ENCODE results near the gene ZBTB46.

Gene ZBTB46

GRCh38 chr20:63767456-63767855 lies 63.6 kb downstream of the ZBTB46 start:
- TF ChIP-seq CTCF (IDR thresholded peaks at IDR 0.05; ENCODE audit: low read depth, low read length): no peak
- no peak for DNase-seq (ENCODE audit: low read depth, low spot score)
- in situ Hi-C loops (cut with HindIII; ENCODE audit: low sequenced_read_pairs): no loop called here
- no peak overlapping the region for H3K4me3 ChIP-seq (ENCODE audit: low read depth, low read length)

- TF ChIP-seq CTCF (IDR thresholded peaks at IDR 0.05; ENCODE audit: low read depth, low read length): no peak
- in situ Hi-C loops (cut with HindIII; ENCODE audit: low sequenced_read_pairs): no loop called here
- no peak overlapping the region for H3K4me3 ChIP-seq (ENCODE audit: low read depth, low read length)
- no peak for DNase-seq (ENCODE audit: low read depth, low spot score)
These were observed 64.2 kb downstream of the ZBTB46 start for GRCh38 chr20:63766695-63767426.

DNA sequence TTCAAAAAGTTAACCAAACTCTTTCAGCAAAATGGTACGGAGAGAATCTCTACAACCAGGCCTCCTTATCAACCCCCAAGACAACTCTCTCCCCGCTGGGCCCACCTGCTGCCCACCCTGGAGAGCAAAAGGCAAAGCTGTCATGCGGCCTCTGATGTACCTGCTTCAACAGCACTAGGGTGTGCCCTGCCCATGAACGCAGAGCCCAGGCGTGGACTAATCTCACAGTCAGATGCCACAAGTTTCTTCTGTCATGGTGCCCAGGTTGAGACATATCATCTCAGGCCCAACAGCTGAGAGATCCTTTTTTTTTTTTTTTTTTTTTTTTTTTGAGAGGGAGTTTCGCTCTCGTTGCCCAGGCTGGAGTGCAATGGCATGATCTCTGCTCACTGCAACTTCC lies 65.2 kb downstream of the ZBTB46 start:
- no peak for TF ChIP-seq CTCF (IDR thresholded peaks at IDR 0.05; ENCODE audit: low read depth, low read length)
- DNase-seq (ENCODE audit: low read depth, low spot score): no peak
- H3K4me3 ChIP-seq (ENCODE audit: low read depth, low read length): no peak overlapping the region
- in situ Hi-C loops (cut with HindIII; ENCODE audit: low sequenced_read_pairs): no loop called here

- no peak for DNase-seq (ENCODE audit: low read depth, low spot score)
- in situ Hi-C loops (cut with HindIII; ENCODE audit: low sequenced_read_pairs): no loop called here
- H3K4me3 ChIP-seq (ENCODE audit: low read depth, low read length): no peak overlapping the region
- no peak for TF ChIP-seq CTCF (IDR thresholded peaks at IDR 0.05; ENCODE audit: low read depth, low read length)
These were observed 65.8 kb downstream of the ZBTB46 start for GRCh38 chr20:63765082-63765873.

GRCh38 chr20:63759377-63759901 lies 71.6 kb downstream of the ZBTB46 start:
- in situ Hi-C loops (cut with HindIII; ENCODE audit: low sequenced_read_pairs): no loop called here
- no peak overlapping the region for H3K4me3 ChIP-seq (ENCODE audit: low read depth, low read length)
- DNase-seq (ENCODE audit: low read depth, low spot score): no peak
- TF ChIP-seq CTCF (IDR thresholded peaks at IDR 0.05; ENCODE audit: low read depth, low read length): no peak

DNA sequence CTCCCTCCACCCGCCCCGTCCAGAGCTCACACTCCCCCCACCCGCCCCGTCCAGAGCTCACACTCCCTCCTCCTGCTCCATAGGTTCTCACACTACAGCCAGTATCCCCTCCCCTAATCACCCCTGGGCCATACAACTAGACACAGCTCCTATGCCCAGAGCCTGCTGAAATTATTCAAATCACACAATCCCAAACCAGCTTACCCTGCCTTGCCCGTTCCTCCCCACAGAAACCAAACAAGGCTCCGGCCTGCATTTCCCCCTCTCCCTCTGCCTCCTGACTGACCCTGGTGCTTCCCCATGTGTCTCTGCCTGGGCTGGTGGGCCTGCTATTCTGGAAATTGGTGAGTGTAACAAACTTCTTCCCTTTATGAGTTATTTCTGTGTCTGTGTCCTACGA lies 72.9 kb downstream of the ZBTB46 start:
- no peak for DNase-seq (ENCODE audit: low read depth, low spot score)
- TF ChIP-seq CTCF (IDR thresholded peaks at IDR 0.05; ENCODE audit: low read depth, low read length): no peak
- H3K4me3 ChIP-seq (ENCODE audit: low read depth, low read length): no peak overlapping the region
- in situ Hi-C loops (cut with HindIII; ENCODE audit: low sequenced_read_pairs): no loop called here
